ENCODE results near the gene SH3PXD2B. TPM values are rescaled to one million over a fixed set of nuclear protein-coding genes. Genes with fewer than 3 reads are reported as not detected.

The SH3PXD2B gene
- total RNA-seq, 1 experiment from 2014 or later = 15.7 TPM

Other genes starting within 250 kb of the SH3PXD2B start
- gene UBTD2, start 170.8 kb downstream of the SH3PXD2B start, total RNA-seq (2014; rRNA removed; shearing (Covaris generic)) = 31.0 and 37.0 TPM in 2 replicates
- gene NEURL1B, start 186.7 kb upstream of the SH3PXD2B start, total RNA-seq (2014; rRNA removed; shearing (Covaris generic)) = 2.3 and 5.8 TPM in 2 replicates